PFSK-1 (cell line): ENCODE data around the gene CCDC167.

Experiments
- FOXP2 ChIP-seq: optimal IDR thresholded peaks from 2 replicates; pipeline ENCODE3; 2011; ENCODE audit warnings: borderline replicate concordance, control low read depth, inconsistent platforms; ENCODE audit not compliant: insufficient read depth; ENCODE audit errors: extremely low read length, extremely low read depth
- POLR2AphosphoS5 ChIP-seq: IDR thresholded peaks from 2 replicates; pipeline ENCODE4 v1.6.1; 2012; ENCODE audit warnings: low read depth, mild to moderate bottlenecking, control low read depth, low read length, moderate library complexity
- REST ChIP-seq, 2 experiments: IDR thresholded peaks; 2 replicates each; pipeline versions ENCODE4 v1.6.1 to v1.8.0; 2011 to 2012; ENCODE audit warnings: low read depth in 2 of 2, low read length in 2 of 2, control low read depth in 1 of 2, inconsistent platforms in 1 of 2, mild to moderate bottlenecking in 1 of 2, moderate library complexity in 1 of 2; ENCODE audit not compliant: insufficient read depth in 1 of 2
- SIN3A ChIP-seq: IDR thresholded peaks from 2 replicates; pipeline ENCODE4 v1.6.1; 2012; ENCODE audit warnings: mild to moderate bottlenecking, low read length, moderate library complexity, borderline replicate concordance; ENCODE audit not compliant: insufficient read depth
- TAF1 ChIP-seq: IDR thresholded peaks from 2 replicates; pipeline ENCODE4 v1.6.1; 2012; ENCODE audit warnings: low read length, control low read depth, borderline replicate concordance; ENCODE audit not compliant: insufficient read depth

- TF ChIP-seq POLR2AphosphoS5 = no peak
- no peak for TF ChIP-seq FOXP2
- TF ChIP-seq TAF1 = no peak
- no peak for TF ChIP-seq SIN3A
- no peak for TF ChIP-seq REST (IDR thresholded peaks at IDR 0.05; ENCODE audit: insufficient read depth in 1 of 2, low read depth in 2 of 2, low read length in 2 of 2)
These were observed 45.1 kb downstream of the CCDC167 start for GRCh38 chr6:37454420-37455140.
